H7 (cell line): ENCODE data around the gene PTPN4. TPM values are rescaled to one million over a fixed set of nuclear protein-coding genes. Genes with fewer than 3 reads are reported as not detected.

ENCODE experiments used
- DNase-seq: peaks from one replicate; pipeline ENCODE4 v3.0.0; 2012
- H3K27me3 ChIP-seq: 2 replicates; pipeline ENCODE4 v1.6.0; 2011; ENCODE audit warnings: mild to moderate bottlenecking, low read length; ENCODE audit not compliant: control insufficient read depth, insufficient read depth
- H3K36me3 ChIP-seq: replicated peaks from 2 replicates; pipeline ENCODE4 v1.5.1; 2011; ENCODE audit warnings: low read length; ENCODE audit not compliant: control insufficient read depth, insufficient read depth
- H3K4me3 ChIP-seq: 2 replicates; pipeline ENCODE4 v1.5.1; 2011; ENCODE audit warnings: low read depth, mild to moderate bottlenecking, control low read depth, low read length, moderate library complexity; ENCODE audit not compliant: insufficient read depth
- total RNA-seq: library from RNA; depleted of rRNA; stranded (reverse); fragments of >200 nt; shearing (Covaris generic); gene quantifications from 2 replicates; pipeline ENCODE4 v1.2.3, GENCODE V29; 2014

PTPN4 gene
- total RNA-seq, 1 experiment from 2014 or later, result 39.4 TPM

DNA sequence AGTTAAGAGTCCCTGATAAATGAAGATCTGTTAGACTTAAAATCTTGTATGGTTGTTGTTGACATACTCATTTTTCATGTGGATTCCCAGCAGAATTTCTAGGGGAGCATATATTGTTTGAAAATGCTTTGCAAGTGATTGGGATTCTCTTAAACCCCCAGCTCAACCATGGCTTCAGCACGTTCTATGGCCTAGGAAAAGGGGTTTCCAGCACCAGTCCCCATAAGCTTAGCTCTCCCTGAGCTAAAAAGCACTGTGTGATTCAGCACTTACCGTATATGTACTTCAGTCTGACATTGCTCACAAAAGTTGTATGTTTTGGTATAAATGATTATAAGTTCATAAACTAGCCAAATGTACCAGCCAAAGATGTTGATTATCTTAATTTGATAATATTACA lies 173.1 kb downstream of the PTPN4 start:
- Histone ChIP-seq H3K4me3 (no peak overlapping the region), H3K27me3 (no peaks in the 10 kb centered on the region), H3K36me3 (peaks cover 3% of the 10 kb centered on the region; the same call in 1 of the 2 replicates)
- DNase-seq, result no peak

GRCh38 chr2:119934319-119934718 lies 174.6 kb downstream of the PTPN4 start:
- DNase-seq, result no peak
- peaks cover 3% of the 10 kb centered on the region; the same call in 1 of the 2 replicates for H3K36me3 ChIP-seq
- H3K4me3 ChIP-seq, result no peak overlapping the region
- H3K27me3 ChIP-seq, result no peaks in the 10 kb centered on the region

DNA sequence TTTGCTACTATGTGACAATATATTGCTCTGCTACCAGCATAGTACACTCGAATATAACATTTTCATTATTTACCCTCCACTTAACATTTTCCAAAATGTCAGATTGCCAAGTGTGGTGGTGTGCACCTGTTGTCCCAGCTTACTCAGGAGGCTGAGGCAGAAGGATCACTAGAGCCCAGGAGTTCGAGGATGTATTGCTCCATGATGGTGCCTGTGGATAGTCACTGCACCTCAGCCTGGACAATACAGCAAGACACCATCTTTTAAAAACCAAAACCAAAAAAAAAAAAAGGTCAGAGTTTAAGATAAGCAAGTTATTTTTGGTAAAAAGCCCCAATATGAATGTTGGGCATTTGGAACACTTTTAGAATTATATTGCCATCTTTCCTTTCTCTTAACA lies 178.0 kb downstream of the PTPN4 start:
- DNase-seq, result no peak
- peaks cover 1% of the 10 kb centered on the region; the same call in 1 of the 2 replicates for H3K36me3 ChIP-seq
- H3K27me3 ChIP-seq, result no peaks in the 10 kb centered on the region
- no peak overlapping the region for H3K4me3 ChIP-seq

DNA sequence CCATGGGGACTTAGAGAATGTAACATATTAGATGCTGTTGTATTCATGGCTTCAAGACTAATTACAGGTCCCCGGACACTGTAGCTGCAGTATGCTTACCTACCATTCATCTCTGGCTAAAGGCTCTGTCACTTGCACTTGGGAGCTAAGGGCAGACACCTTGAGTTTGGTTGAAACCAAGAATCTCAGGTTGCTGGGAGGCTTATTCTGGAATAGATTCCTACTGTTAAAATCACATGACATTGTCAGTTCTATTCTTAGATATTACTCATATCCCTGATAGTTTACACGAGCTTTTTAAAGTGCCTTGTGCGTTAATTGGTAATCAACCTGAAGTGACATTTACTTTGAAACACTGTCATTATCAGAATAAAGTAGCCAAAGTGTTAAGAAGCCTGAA lies 180.2 kb downstream of the PTPN4 start:
- H3K36me3 ChIP-seq, result peaks cover 1% of the 10 kb centered on the region; the same call in 1 of the 2 replicates
- no peaks in the 10 kb centered on the region for H3K27me3 ChIP-seq
- DNase-seq, result no peak
- no peak overlapping the region for H3K4me3 ChIP-seq

DNA sequence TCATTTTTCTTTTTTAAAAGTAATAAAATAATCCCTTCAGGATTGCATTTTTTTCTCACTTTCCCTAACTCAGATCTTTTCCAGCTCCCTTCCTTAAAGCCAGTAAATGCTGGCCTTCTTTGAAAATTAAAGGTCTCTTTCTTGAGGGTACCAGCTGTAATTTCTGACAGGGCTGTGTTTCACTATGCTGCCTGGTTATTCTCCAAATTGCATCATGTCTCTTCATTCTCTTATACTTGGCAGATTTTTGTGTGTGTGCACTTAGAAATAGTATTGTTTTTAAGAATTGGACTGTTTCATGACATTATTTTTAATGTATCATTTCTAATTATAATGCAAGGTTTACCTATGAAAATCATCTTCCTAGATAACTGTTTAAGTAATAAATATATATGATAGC lies 181.1 kb downstream of the PTPN4 start:
- Histone ChIP-seq H3K4me3 (no peak overlapping the region), H3K36me3 (no peaks in the 10 kb centered on the region; the same call in 1 of the 2 replicates), H3K27me3 (no peaks in the 10 kb centered on the region)
- DNase-seq, result no peak

DNA sequence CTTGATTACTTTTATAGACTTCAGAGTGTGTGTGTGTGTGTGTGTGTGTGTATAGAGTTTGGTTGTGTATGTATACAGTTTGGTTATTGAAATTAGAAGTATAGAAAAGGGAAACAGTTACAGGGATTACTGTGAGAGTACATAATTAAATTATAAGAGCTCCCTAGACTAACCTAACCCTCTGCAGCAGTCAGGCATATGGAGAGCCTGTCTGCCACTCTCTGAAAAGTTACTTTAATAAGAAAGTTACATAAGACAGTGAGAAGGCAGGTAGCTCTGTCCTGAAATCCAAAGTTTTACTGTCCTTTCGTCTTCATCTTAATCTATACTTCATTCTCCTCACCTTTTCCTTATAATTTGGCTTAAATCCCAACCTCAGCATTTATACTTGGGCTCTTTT lies 181.7 kb downstream of the PTPN4 start:
- H3K27me3 ChIP-seq, result no peaks in the 10 kb centered on the region
- H3K4me3 ChIP-seq, result no peak overlapping the region
- no peak for DNase-seq
- H3K36me3 ChIP-seq, result no peaks in the 10 kb centered on the region; the same call in 1 of the 2 replicates

DNA sequence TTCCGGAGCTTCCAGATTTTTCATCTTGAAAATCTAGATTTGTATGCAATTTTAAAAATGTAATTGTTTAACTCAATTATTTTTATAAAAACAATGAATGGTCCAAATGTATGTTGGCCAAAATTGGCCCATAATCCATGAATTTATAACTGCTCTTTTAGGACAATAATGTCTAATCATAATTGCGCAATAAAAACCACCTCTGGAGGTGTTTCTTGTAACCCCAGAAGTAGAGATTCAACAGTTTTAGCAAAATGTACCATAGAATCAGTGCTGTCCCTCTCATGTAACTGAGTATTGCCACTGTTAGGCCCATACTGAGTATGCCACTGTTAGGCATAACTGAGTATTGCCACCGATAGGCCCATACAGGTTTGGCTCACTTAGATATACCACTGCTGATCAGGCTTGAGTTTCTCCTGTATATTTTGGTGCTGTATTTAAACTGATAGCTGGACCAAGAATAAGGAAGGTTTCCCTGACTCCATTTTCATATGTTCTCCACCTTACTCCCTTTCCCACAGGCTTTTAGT lies 182.3 kb downstream of the PTPN4 start:
- DNase-seq, result no peak
- H3K27me3 ChIP-seq, result no peaks in the 10 kb centered on the region
- no peak overlapping the region for H3K4me3 ChIP-seq
- no peaks in the 10 kb centered on the region; the same call in 1 of the 2 replicates for H3K36me3 ChIP-seq

- no peak for DNase-seq
- Histone ChIP-seq H3K4me3 (no peak overlapping the region), H3K36me3 (no peaks in the 10 kb centered on the region), H3K27me3 (no peaks in the 10 kb centered on the region)
Measured at GRCh38 chr2:119943058-119943457, 183.3 kb downstream of the PTPN4 start.

DNA sequence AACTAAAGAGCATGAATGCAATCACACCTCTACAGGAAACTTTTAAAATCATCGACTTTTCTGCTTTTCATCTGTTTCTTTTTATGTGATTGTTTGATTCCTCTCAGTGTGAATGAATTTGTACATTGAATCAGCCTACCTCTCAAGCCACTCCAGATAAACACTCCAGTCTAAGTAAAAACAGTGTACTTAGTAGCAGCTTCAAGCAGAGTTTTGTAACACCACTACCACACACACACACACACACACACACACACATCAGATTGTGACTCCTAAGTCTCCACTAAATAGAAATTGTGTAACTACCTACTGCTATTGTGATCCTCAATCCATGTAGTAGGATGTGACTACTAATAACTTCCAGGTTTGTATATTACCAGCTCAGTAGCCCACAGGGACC lies 187.8 kb downstream of the PTPN4 start:
- Histone ChIP-seq H3K4me3 (no peak overlapping the region), H3K27me3 (no peaks in the 10 kb centered on the region), H3K36me3 (no peaks in the 10 kb centered on the region; the same call in 1 of the 2 replicates)
- DNase-seq, result no peak

GRCh38 chr2:119950966-119951365 lies 191.2 kb downstream of the PTPN4 start:
- DNase-seq, result no peak
- Histone ChIP-seq H3K4me3 (no peak overlapping the region), H3K36me3 (peaks cover 2% of the 10 kb centered on the region; the same call in 1 of the 2 replicates), H3K27me3 (no peaks in the 10 kb centered on the region)

- peaks cover 9% of the 10 kb centered on the region for H3K36me3 ChIP-seq
- H3K27me3 ChIP-seq, result no peaks in the 10 kb centered on the region
- H3K4me3 ChIP-seq, result no peak overlapping the region
- DNase-seq, result no peak
Measured at GRCh38 chr2:119958670-119959268, 199.0 kb downstream of the PTPN4 start.

GRCh38 chr2:119960821-119961220 lies 201.1 kb downstream of the PTPN4 start:
- no peak overlapping the region for H3K4me3 ChIP-seq
- DNase-seq, result no peak
- H3K27me3 ChIP-seq, result no peaks in the 10 kb centered on the region
- peaks cover 7% of the 10 kb centered on the region for H3K36me3 ChIP-seq

DNA sequence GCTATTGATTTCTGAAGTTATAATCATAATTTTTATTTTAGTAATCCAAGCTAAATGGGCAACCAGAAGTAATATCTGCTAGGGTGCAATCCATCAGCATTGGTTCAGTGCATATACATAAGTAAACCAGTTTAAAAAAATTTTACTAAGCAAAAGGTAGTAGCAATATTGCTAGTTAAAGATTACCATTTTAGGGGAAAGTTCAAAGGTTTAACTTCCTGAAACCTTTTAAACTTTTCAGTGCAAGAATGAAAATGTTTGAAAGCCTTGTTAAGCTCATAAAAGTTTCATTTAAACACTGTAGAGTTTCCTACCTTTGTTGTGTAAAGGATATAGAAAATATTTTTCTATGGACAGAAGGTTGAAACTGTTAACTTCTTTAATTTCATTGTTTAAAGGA lies 222.2 kb downstream of the PTPN4 start:
- DNase-seq, result no peak
- no peak overlapping the region for H3K4me3 ChIP-seq

GRCh38 chr2:119982506-119982905 lies 222.8 kb downstream of the PTPN4 start:
- Histone ChIP-seq H3K27me3 (no peaks in the 10 kb centered on the region), H3K36me3 (no peaks in the 10 kb centered on the region; the same call in 1 of the 2 replicates), H3K4me3 (no peak overlapping the region)
- DNase-seq, result no peak

More for the DNA sequence above, 222.2 kb downstream of the PTPN4 start:
- Histone ChIP-seq H3K27me3 (no peaks in the 10 kb centered on the region), H3K36me3 (no peaks in the 10 kb centered on the region; the same call in 1 of the 2 replicates)

DNA sequence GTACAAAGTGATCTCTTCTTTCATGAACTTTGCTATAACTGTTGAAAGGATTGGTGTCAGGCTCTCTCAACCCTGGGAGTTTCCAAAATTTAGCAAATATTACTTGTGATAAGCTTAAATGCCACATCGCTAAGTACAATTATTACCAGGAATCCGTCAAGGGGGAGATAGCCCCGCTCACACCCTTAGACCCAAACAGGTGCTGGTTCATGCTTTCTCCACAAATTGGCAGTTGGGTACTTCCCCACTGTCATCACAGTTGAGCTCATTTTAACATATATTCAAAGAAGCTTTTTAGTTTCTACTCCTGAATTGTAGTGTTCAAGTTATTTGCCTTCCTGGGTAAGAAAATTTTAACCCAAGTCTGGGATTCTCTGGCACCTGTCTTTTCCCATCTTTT lies 223.4 kb downstream of the PTPN4 start:
- no peaks in the 10 kb centered on the region for H3K36me3 ChIP-seq
- H3K4me3 ChIP-seq, result no peak overlapping the region
- no peak for DNase-seq
- H3K27me3 ChIP-seq, result no peaks in the 10 kb centered on the region
